ENCODE results near the gene MAPK8IP1. TPM values are rescaled to one million over a fixed set of nuclear protein-coding genes. Genes with fewer than 3 reads are reported as not detected.

The MAPK8IP1 gene
- total RNA-seq, 1 experiment from 2014 or later, result 2.2 TPM

DNA sequence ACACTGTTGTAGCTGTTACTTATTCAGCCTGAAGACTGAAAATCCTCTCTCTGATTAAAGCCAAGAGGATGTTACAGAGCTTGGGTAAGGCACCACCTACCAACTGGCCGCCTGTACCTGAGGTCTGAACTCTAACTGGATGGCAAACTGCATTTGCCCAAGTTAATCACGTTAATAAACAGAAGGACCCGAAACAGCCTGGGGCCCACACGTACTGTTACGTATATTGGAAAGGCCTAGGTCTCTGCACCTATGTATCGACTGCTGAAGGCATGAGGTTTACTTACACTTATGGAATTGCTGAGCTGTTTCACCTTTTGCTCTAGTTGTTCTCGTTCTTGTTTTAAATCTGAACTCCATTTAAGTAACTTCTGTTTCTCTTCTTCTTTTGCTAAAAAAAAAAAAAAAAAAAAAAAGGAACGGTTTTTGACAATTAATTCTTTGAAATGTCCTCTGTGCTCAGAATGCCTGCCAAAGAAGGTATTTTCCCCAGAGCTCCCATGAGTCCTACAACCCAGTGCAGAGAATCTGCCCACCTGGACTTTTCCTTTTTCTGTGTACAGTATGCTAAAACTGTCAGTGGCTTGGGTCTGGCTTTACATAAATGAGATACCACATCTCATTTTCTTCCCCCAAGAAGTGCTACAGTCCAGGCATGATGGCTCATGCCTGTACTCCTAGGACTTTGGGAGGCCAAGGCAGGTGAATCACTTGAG is 50.1 kb downstream of the MAPK8IP1 start:
- ChIA-PET POLR2A (interaction anchor here (0.6 to 1.5 kb wide), 3 partner anchors 14 to 244 kb away, joined by 3 to 6 read pairs (median 3); partner anchors contain the start of gene PEX16), CTCF (interaction anchor here (0.6 to 2.7 kb wide), 3 partner anchors 10 to 561 kb away, joined by 3 to 11 read pairs (median 3); no protein-coding TSS in a partner anchor)
- Mint-ChIP-seq H3K36me3 (ENCODE audit: insufficient read depth, unreplicated experiment) (peaks cover 62% of the 10 kb centered on the region), H3K27me3 (ENCODE audit: insufficient read depth, unreplicated experiment) (no peaks in the 10 kb centered on the region), H3K9me3 (ENCODE audit: unreplicated experiment) (no peaks in the 10 kb centered on the region), H3K27ac (ENCODE audit: low read depth, unreplicated experiment) (no peak overlapping the region), H3K4me3 (ENCODE audit: unreplicated experiment) (no peak overlapping the region), H3K4me1 (ENCODE audit: insufficient read depth, unreplicated experiment) (peaks cover 14% of the 10 kb centered on the region)
- TF ChIP-seq, protein P1, sequence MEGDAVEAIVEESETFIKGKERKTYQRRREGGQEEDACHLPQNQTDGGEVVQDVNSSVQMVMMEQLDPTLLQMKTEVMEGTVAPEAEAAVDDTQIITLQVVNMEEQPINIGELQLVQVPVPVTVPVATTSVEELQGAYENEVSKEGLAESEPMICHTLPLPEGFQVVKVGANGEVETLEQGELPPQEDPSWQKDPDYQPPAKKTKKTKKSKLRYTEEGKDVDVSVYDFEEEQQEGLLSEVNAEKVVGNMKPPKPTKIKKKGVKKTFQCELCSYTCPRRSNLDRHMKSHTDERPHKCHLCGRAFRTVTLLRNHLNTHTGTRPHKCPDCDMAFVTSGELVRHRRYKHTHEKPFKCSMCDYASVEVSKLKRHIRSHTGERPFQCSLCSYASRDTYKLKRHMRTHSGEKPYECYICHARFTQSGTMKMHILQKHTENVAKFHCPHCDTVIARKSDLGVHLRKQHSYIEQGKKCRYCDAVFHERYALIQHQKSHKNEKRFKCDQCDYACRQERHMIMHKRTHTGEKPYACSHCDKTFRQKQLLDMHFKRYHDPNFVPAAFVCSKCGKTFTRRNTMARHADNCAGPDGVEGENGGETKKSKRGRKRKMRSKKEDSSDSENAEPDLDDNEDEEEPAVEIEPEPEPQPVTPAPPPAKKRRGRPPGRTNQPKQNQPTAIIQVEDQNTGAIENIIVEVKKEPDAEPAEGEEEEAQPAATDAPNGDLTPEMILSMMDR (IDR thresholded peaks at IDR 0.05; ENCODE audit: unreplicated experiment), result no peak
- DNase-seq (ENCODE audit: unreplicated experiment), result no peak
- no TSS peak for BruUV-seq (replicated peaks)
- intact Hi-C loops (cut with micrococcal nuclease), result no loop called here

DNA sequence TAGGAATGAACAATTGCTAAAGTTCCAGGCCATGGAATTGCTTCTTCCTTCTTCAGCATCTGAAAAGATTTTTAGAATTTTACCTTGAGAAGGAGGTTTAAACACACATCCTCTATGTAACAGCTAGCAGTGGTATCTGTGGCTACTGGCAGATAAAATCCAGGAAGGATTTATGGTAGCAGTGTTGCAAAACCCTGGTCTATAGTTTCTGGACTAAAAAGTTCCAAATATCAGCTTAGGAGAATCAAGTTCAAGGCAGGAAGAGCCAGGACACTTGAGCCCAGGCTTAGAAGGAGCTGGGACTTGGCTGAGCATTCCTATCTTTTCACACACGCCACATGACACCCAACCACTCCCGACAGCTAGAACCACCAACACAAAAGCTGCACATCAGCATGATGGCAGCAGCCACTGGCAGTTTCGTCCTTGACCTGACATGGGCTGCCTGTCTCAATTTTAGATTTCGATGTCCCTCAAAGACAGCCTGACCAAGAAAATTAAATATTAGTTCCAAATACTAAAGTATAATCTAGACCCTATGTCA is 51.1 kb downstream of the MAPK8IP1 start:
- Mint-ChIP-seq H3K4me1 (ENCODE audit: insufficient read depth, unreplicated experiment) (peaks cover 3% of the 10 kb centered on the region), H3K4me3 (ENCODE audit: unreplicated experiment) (no peak overlapping the region), H3K27me3 (ENCODE audit: insufficient read depth, unreplicated experiment) (no peaks in the 10 kb centered on the region), H3K36me3 (ENCODE audit: insufficient read depth, unreplicated experiment) (peaks cover 61% of the 10 kb centered on the region), H3K27ac (ENCODE audit: low read depth, unreplicated experiment) (no peak overlapping the region), H3K9me3 (ENCODE audit: unreplicated experiment) (no peaks in the 10 kb centered on the region)
- no TSS peak for BruUV-seq (replicated peaks)
- intact Hi-C loops (cut with micrococcal nuclease), result no loop called here
- no peak for DNase-seq (ENCODE audit: unreplicated experiment)
- ChIA-PET POLR2A (interaction anchor here (1.1 to 1.5 kb wide), 2 partner anchors 15 to 19 kb away, joined by 3 to 6 read pairs; partner anchors contain the start of gene PEX16), CTCF (interaction anchor here (0.5 to 2.7 kb wide), 3 partner anchors 29 to 190 kb away, joined by 3 to 11 read pairs (median 3); no protein-coding TSS in a partner anchor)
- TF ChIP-seq, protein P1 (IDR thresholded peaks at IDR 0.05; ENCODE audit: unreplicated experiment), result no peak

DNA sequence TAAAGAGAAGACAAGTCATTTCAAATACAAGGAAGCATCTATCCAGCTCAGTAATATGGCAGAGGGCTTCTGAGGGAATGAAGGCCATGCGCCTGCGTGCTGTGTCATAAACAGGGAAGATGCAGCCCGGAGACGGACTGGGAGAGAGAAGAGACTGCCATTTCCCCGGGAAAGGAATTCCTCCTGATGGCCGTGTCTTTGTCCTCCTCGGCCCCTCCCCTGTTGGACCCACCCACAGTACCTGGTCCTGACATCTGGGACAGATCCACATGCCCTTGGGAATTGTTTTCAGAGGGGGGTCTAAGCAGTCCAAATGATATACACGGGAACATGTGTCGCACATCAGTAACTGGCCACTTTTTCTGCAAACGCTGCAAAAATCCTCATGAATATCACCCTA is 52.5 kb downstream of the MAPK8IP1 start:
- no TSS peak for BruUV-seq (replicated peaks)
- intact Hi-C loops (cut with micrococcal nuclease), result no loop called here
- H3K4me3 Mint-ChIP-seq (ENCODE audit: unreplicated experiment), result no peak overlapping the region
- no peaks in the 10 kb centered on the region for H3K27me3 Mint-ChIP-seq (ENCODE audit: insufficient read depth, unreplicated experiment)
- DNase-seq (ENCODE audit: unreplicated experiment), result no peak
- CTCF ChIA-PET, result no interaction called here
- H3K4me1 Mint-ChIP-seq (ENCODE audit: insufficient read depth, unreplicated experiment), result no peaks in the 10 kb centered on the region
- no peak overlapping the region for H3K27ac Mint-ChIP-seq (ENCODE audit: low read depth, unreplicated experiment)
- POLR2A ChIA-PET, result no interaction called here
- TF ChIP-seq, protein P1 (IDR thresholded peaks at IDR 0.05; ENCODE audit: unreplicated experiment), result no peak
- peaks cover 59% of the 10 kb centered on the region for H3K36me3 Mint-ChIP-seq (ENCODE audit: insufficient read depth, unreplicated experiment)
- H3K9me3 Mint-ChIP-seq (ENCODE audit: unreplicated experiment), result no peaks in the 10 kb centered on the region

DNA sequence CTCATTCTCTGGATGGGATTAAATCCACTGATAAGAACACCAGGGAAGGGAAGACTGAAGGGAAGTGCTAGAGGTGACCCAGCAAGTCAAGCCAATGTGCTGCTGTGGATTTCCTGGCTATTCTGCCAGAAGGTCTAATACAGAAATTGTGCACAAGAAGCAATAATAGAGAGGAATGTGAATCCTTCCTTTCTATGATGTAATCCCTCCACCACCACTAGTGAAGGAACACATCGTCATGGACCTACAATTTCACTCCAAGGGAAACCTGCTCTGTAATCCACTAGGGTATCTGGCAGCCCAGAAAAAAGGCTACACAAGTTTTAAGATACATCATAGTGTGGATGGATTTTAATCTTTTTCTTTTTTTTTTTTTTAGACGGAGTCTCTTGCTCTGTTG is 54.4 kb downstream of the MAPK8IP1 start:
- no peak for DNase-seq (ENCODE audit: unreplicated experiment)
- Mint-ChIP-seq H3K4me3 (ENCODE audit: unreplicated experiment) (no peak overlapping the region), H3K4me1 (ENCODE audit: insufficient read depth, unreplicated experiment) (no peaks in the 10 kb centered on the region), H3K27ac (ENCODE audit: low read depth, unreplicated experiment) (no peak overlapping the region), H3K9me3 (ENCODE audit: unreplicated experiment) (no peaks in the 10 kb centered on the region), H3K27me3 (ENCODE audit: insufficient read depth, unreplicated experiment) (no peaks in the 10 kb centered on the region), H3K36me3 (ENCODE audit: insufficient read depth, unreplicated experiment) (peaks cover 56% of the 10 kb centered on the region)
- BruUV-seq (replicated peaks), result no TSS peak
- TF ChIP-seq, protein P1 (IDR thresholded peaks at IDR 0.05; ENCODE audit: unreplicated experiment), result no peak
- intact Hi-C loops (cut with micrococcal nuclease), result no loop called here
- POLR2A ChIA-PET, result no interaction called here
- CTCF ChIA-PET, result interaction anchor here (0.6 kb wide), 1 partner anchor 84 kb away, joined by 3 read pairs; no protein-coding TSS in a partner anchor
